ENCODE results near the gene HMGXB3. TPM values are rescaled to one million over a fixed set of nuclear protein-coding genes. Genes with fewer than 3 reads are reported as not detected.

The HMGXB3 gene
- total RNA-seq, 1 experiment from 2014 or later: 67.8 TPM

GRCh38 chr5:150064681-150065220, 64.2 kb downstream of the HMGXB3 start:
- Mint-ChIP-seq H3K4me3 (ENCODE audit: unreplicated experiment) (no peak overlapping the region), H3K27ac (ENCODE audit: low read depth, unreplicated experiment) (no peak overlapping the region), H3K4me1 (ENCODE audit: insufficient read depth, unreplicated experiment) (peaks cover 15% of the 10 kb centered on the region), H3K36me3 (ENCODE audit: insufficient read depth, unreplicated experiment) (no peaks in the 10 kb centered on the region), H3K9me3 (ENCODE audit: unreplicated experiment) (no peaks in the 10 kb centered on the region), H3K27me3 (ENCODE audit: insufficient read depth, unreplicated experiment) (no peaks in the 10 kb centered on the region)
- BruUV-seq (replicated peaks): no TSS peak
- intact Hi-C loops (cut with micrococcal nuclease): no loop called here
- no peak for TF ChIP-seq CTCF (IDR thresholded peaks at IDR 0.05; ENCODE audit: unreplicated experiment)
- no peak for DNase-seq (ENCODE audit: unreplicated experiment)
- ChIA-PET CTCF (interaction anchor here (0.5 kb wide), 2 partner anchors 296 to 353 kb away, joined by 3 to 5 read pairs; no protein-coding TSS in a partner anchor), POLR2A (no interaction called here)

GRCh38 chr5:150065346-150065745, 64.8 kb downstream of the HMGXB3 start:
- TF ChIP-seq CTCF (IDR thresholded peaks at IDR 0.05; ENCODE audit: unreplicated experiment): no peak
- Mint-ChIP-seq H3K4me3 (ENCODE audit: unreplicated experiment) (no peak overlapping the region), H3K4me1 (ENCODE audit: insufficient read depth, unreplicated experiment) (peaks cover 15% of the 10 kb centered on the region), H3K9me3 (ENCODE audit: unreplicated experiment) (no peaks in the 10 kb centered on the region), H3K27me3 (ENCODE audit: insufficient read depth, unreplicated experiment) (no peaks in the 10 kb centered on the region), H3K36me3 (ENCODE audit: insufficient read depth, unreplicated experiment) (no peaks in the 10 kb centered on the region), H3K27ac (ENCODE audit: low read depth, unreplicated experiment) (no peak overlapping the region)
- no TSS peak for BruUV-seq (replicated peaks)
- no peak for DNase-seq (ENCODE audit: unreplicated experiment)
- intact Hi-C loops (cut with micrococcal nuclease): no loop called here
- ChIA-PET CTCF (interaction anchor here (0.5 to 1.1 kb wide), 3 partner anchors 12 to 353 kb away, joined by 3 to 5 read pairs (median 5); no protein-coding TSS in a partner anchor), POLR2A (interaction anchor here (0.6 to 1.0 kb wide), 2 partner anchors 17 to 29 kb away, joined by 3 read pairs; no protein-coding TSS in a partner anchor)

- BruUV-seq (replicated peaks): no TSS peak
- Mint-ChIP-seq H3K27me3 (ENCODE audit: insufficient read depth, unreplicated experiment) (no peaks in the 10 kb centered on the region), H3K4me1 (ENCODE audit: insufficient read depth, unreplicated experiment) (peaks cover 15% of the 10 kb centered on the region), H3K36me3 (ENCODE audit: insufficient read depth, unreplicated experiment) (no peaks in the 10 kb centered on the region), H3K27ac (ENCODE audit: low read depth, unreplicated experiment) (no peak overlapping the region), H3K4me3 (ENCODE audit: unreplicated experiment) (no peak overlapping the region), H3K9me3 (ENCODE audit: unreplicated experiment) (no peaks in the 10 kb centered on the region)
- ChIA-PET CTCF (interaction anchor here (0.6 to 1.1 kb wide), 2 partner anchors 11 to 153 kb away, joined by 3 to 5 read pairs; no protein-coding TSS in a partner anchor), POLR2A (interaction anchor here (0.6 to 1.0 kb wide), 3 partner anchors 17 to 28 kb away, joined by 3 read pairs; no protein-coding TSS in a partner anchor)
- DNase-seq (ENCODE audit: unreplicated experiment): no peak
- TF ChIP-seq CTCF (IDR thresholded peaks at IDR 0.05; ENCODE audit: unreplicated experiment): no peak
- intact Hi-C loops (cut with micrococcal nuclease): no loop called here
These were observed 65.3 kb downstream of the HMGXB3 start for GRCh38 chr5:150065886-150066285.

GRCh38 chr5:150066436-150066835, 65.9 kb downstream of the HMGXB3 start:
- Mint-ChIP-seq H3K9me3 (ENCODE audit: unreplicated experiment) (no peaks in the 10 kb centered on the region), H3K27me3 (ENCODE audit: insufficient read depth, unreplicated experiment) (no peaks in the 10 kb centered on the region), H3K27ac (ENCODE audit: low read depth, unreplicated experiment) (no peak overlapping the region), H3K4me3 (ENCODE audit: unreplicated experiment) (no peak overlapping the region), H3K36me3 (ENCODE audit: insufficient read depth, unreplicated experiment) (no peaks in the 10 kb centered on the region), H3K4me1 (ENCODE audit: insufficient read depth, unreplicated experiment) (peaks cover 15% of the 10 kb centered on the region)
- DNase-seq (ENCODE audit: unreplicated experiment): no peak
- intact Hi-C loops (cut with micrococcal nuclease): no loop called here
- ChIA-PET CTCF (interaction anchor here (0.6 to 1.1 kb wide), 4 partner anchors 11 to 154 kb away, joined by 3 to 5 read pairs (median 4); no protein-coding TSS in a partner anchor), POLR2A (interaction anchor here (0.8 to 1.0 kb wide), 2 partner anchors 22 to 27 kb away, joined by 3 read pairs; no protein-coding TSS in a partner anchor)
- BruUV-seq (replicated peaks): no TSS peak
- TF ChIP-seq CTCF (IDR thresholded peaks at IDR 0.05; ENCODE audit: unreplicated experiment): no peak
